SK-N-SH (cell line): ENCODE measurements around the gene BRICD5. TPM values are rescaled to one million over a fixed set of nuclear protein-coding genes. Genes with fewer than 3 reads are reported as not detected.

Experiments used
- CTCF ChIA-PET: fragments of 300-600, 350-600 bp; formaldehyde crosslinking; extraction: SDS; loops from one replicate; lab custom pipeline; 2021; lab: Yijun Ruan, JAX
- POLR2A ChIA-PET: fragments of 350-600 bp; sonication (Branson Sonifier 250); formaldehyde crosslinking; extraction: SDS; loops from one replicate; lab custom pipeline; 2020; ENCODE audit warnings: antibody characterized with exemption, inconsistent platforms; lab: Yijun Ruan, JAX
- DNase-seq: peaks from one replicate; pipeline ENCODE4 v3.0.0; 2012
- H2AFZ ChIP-seq: fragments of 200-600 bp; sonication (generic); 2 replicates; pipeline ENCODE4 v1.8.1; 2016; ENCODE audit warnings: antibody characterized with exemption, mild to moderate bottlenecking, low read depth
- H3F3A ChIP-seq: fragments of 200-600 bp; sonication (generic); replicated peaks from 2 replicates; pipeline ENCODE3; 2016; ENCODE audit warnings: antibody characterized with exemption, mild to moderate bottlenecking; ENCODE audit not compliant: insufficient read depth
- H3K27ac ChIP-seq, 2 experiments: fragments of 200-500 bp in 1 of 2; fragments of 200-600 bp in 1 of 2; sonication (Bioruptor generic) in 1 of 2; sonication (generic), shearing (Covaris generic) in 1 of 2; 2 replicates each; pipeline versions ENCODE4 v1.5.1 to v1.6.1; 2014 to 2016; ENCODE audit warnings: low read depth in 2 of 2, inconsistent platforms in 1 of 2, low read length in 1 of 2, mild to moderate bottlenecking in 1 of 2, mixed read lengths in 1 of 2
- H3K27me3 ChIP-seq: fragments of 200-600 bp; sonication (generic), shearing (Covaris generic); 2 replicates; pipeline ENCODE4 v1.6.1; 2016; ENCODE audit warnings: mixed run types; ENCODE audit not compliant: insufficient read depth
- H3K36me3 ChIP-seq, 2 experiments: fragments of 200-500 bp in 1 of 2; fragments of 200-600 bp in 1 of 2; sonication (Bioruptor generic) in 1 of 2; sonication (generic) in 1 of 2; replicated peaks in 1 of 2; 2 replicates each; pipeline versions ENCODE3 to v1.5.1; 2014 to 2016; ENCODE audit warnings: low read length in 1 of 2, mild to moderate bottlenecking in 1 of 2; ENCODE audit not compliant: insufficient read depth in 2 of 2, control insufficient read depth in 1 of 2
- H3K4me1 ChIP-seq, 2 experiments: fragments of 200-500 bp in 1 of 2; fragments of 200-600 bp in 1 of 2; sonication (Bioruptor generic) in 1 of 2; sonication (generic), shearing (Covaris generic) in 1 of 2; 2 replicates each; pipeline versions ENCODE4 v1.5.1 to v1.6.1; 2014 to 2016; ENCODE audit warnings: low read depth in 1 of 2, low read length in 1 of 2, mixed run types in 1 of 2; ENCODE audit not compliant: insufficient read depth in 2 of 2, control insufficient read depth in 1 of 2
- H3K4me2 ChIP-seq: fragments of 200-600 bp; sonication (generic), shearing (Covaris generic); 2 replicates; pipeline ENCODE4 v1.6.1; 2017; ENCODE audit warnings: mixed run types
- H3K4me3 ChIP-seq, 2 experiments: fragments of 200-500 bp in 1 of 2; fragments of 200-600 bp in 1 of 2; sonication (Bioruptor generic) in 1 of 2; sonication (generic), shearing (Covaris generic) in 1 of 2; 2 replicates each; pipeline versions ENCODE4 v1.5.1 to v1.8.1; 2014 to 2016; ENCODE audit warnings: low read depth in 2 of 2, inconsistent platforms in 1 of 2, low read length in 1 of 2, mild to moderate bottlenecking in 1 of 2, mixed read lengths in 1 of 2, moderate library complexity in 1 of 2
- H3K79me2 ChIP-seq: fragments of 200-600 bp; sonication (generic); 2 replicates; pipeline ENCODE4 v1.8.1; 2017; ENCODE audit warnings: mild to moderate bottlenecking; ENCODE audit not compliant: insufficient read depth
- H3K9ac ChIP-seq: fragments of 200-600 bp; sonication (generic); 2 replicates; pipeline ENCODE4 v1.6.1; 2017; ENCODE audit warnings: mixed run types
- H3K9me2 ChIP-seq: fragments of 200-600 bp; sonication (generic); 2 replicates; pipeline ENCODE4 v1.6.1; 2017; ENCODE audit warnings: mixed run types
- H3K9me3 ChIP-seq: fragments of 200-600 bp; sonication (generic); 2 replicates; pipeline ENCODE4 v1.6.1; 2017; ENCODE audit warnings: mixed run types, mild to moderate bottlenecking, moderate library complexity
- H4K20me1 ChIP-seq: fragments of 200-600 bp; sonication (generic); 2 replicates; pipeline ENCODE4 v1.6.1; 2017; ENCODE audit warnings: mild to moderate bottlenecking, mixed run types; ENCODE audit not compliant: insufficient read depth
- CTCF ChIP-seq: fragments of 200-600 bp; sonication (generic); IDR thresholded peaks from 2 replicates; pipeline ENCODE4 v1.6.1; 2017; ENCODE audit warnings: antibody characterized with exemption, mild to moderate bottlenecking, moderate library complexity
- EP300 ChIP-seq, 2 experiments: IDR thresholded peaks; 2 replicates each; pipeline versions ENCODE4 v1.4.0 to v1.6.1; 2012; ENCODE audit warnings: borderline replicate concordance in 1 of 2, low read depth in 1 of 2, low read length in 1 of 2
- EZH2phosphoT487 ChIP-seq: fragments of 200-600 bp; sonication (generic); IDR thresholded peaks from 2 replicates; pipeline ENCODE4 v1.6.1; 2017; ENCODE audit warnings: low read depth, mixed run types, mild to moderate bottlenecking, antibody characterized with exemption, moderate library complexity, borderline replicate concordance
- FOSL2 ChIP-seq: IDR thresholded peaks from 2 replicates; pipeline ENCODE4 v1.4.0; 2012; ENCODE audit warnings: low read depth, mild to moderate bottlenecking, moderate library complexity, borderline replicate concordance
- FOXJ3 ChIP-seq: sonication (generic); formaldehyde crosslinking; IDR thresholded peaks from 2 replicates; pipeline ENCODE4 v1.5.1; 2020; ENCODE audit warnings: mild to moderate bottlenecking, missing genetic modification reagents
- FOXM1 ChIP-seq: IDR thresholded peaks from 2 replicates; pipeline ENCODE4 v1.4.0; 2012; ENCODE audit warnings: low read depth, mild to moderate bottlenecking
- GATA2 ChIP-seq: sonication (generic); formaldehyde crosslinking; IDR thresholded peaks from 2 replicates; pipeline ENCODE4 v1.5.0; 2020; ENCODE audit warnings: mild to moderate bottlenecking, missing genetic modification reagents
- MAX ChIP-seq: IDR thresholded peaks from 2 replicates; pipeline ENCODE4 v1.4.0; 2012; ENCODE audit warnings: low read depth
- MEF2A ChIP-seq: IDR thresholded peaks from 2 replicates; pipeline ENCODE4 v1.4.0; 2012; ENCODE audit warnings: low read depth, borderline replicate concordance
- NRF1 ChIP-seq: IDR thresholded peaks from 2 replicates; pipeline ENCODE4 v1.6.1; 2012; ENCODE audit warnings: low read depth, mild to moderate bottlenecking, low read length
- RAD21 ChIP-seq: IDR thresholded peaks from 2 replicates; pipeline ENCODE4 v1.6.1; 2012; ENCODE audit warnings: mild to moderate bottlenecking, low read length
- REST ChIP-seq: IDR thresholded peaks from 2 replicates; pipeline ENCODE4 v1.6.1; 2012; ENCODE audit warnings: mild to moderate bottlenecking, low read depth, low read length, moderate library complexity
- SMC3 ChIP-seq: IDR thresholded peaks from 2 replicates; pipeline ENCODE4 v1.6.1; 2012; ENCODE audit warnings: low read depth, low read length, improper control_type of control experiment
- TCF12 ChIP-seq: IDR thresholded peaks from 2 replicates; pipeline ENCODE4 v1.4.0; 2012
- TEAD4 ChIP-seq: IDR thresholded peaks from 2 replicates; pipeline ENCODE4 v1.4.0; 2012; ENCODE audit warnings: mild to moderate bottlenecking, borderline replicate concordance; ENCODE audit not compliant: insufficient read depth
- YY1 ChIP-seq: IDR thresholded peaks from 2 replicates; pipeline ENCODE4 v1.4.0; 2012; ENCODE audit warnings: low read depth, mild to moderate bottlenecking
- ZBTB33 ChIP-seq: IDR thresholded peaks from 2 replicates; pipeline ENCODE4 v1.4.0; 2012; ENCODE audit warnings: low read depth, borderline replicate concordance
- WGBS: methylation state at CpG from one replicate; pipeline ENCODE4 v1.1.6; 2017; ENCODE audit warnings: low lambda C conversion rate; 5-methylcytosine and 5-hydroxymethylcytosine counted together
- polyA plus RNA-seq, 3 experiments: library from polyadenylated mRNA; depleted of rRNA; stranded (reverse); fragments of >200 nt; gene quantifications; 2 replicates each; pipeline ENCODE4 v1.2.3, GENCODE V29; 2012

The BRICD5 gene
- polyA plus RNA-seq, 1 of the 3 experiments (the other 2 are of a cell fraction), result 2.3 TPM

GRCh38 chr16:2160915-2161551 is 49.6 kb downstream of the BRICD5 start:
- ChIA-PET POLR2A (interaction anchor here (0.9 kb wide), 1 partner anchor 34 kb away, joined by 3 read pairs; no protein-coding TSS in a partner anchor), CTCF (interaction anchor here (1.1 kb wide), 1 partner anchor 34 kb away, joined by 3 read pairs; no protein-coding TSS in a partner anchor)
- Histone ChIP-seq H3K79me2 (peaks cover 76% of the 10 kb centered on the region), H3K27me3 (no peaks in the 10 kb centered on the region), H3K9me3 (no peaks in the 10 kb centered on the region), H3K9me2 (no peaks in the 10 kb centered on the region), H2AFZ (no peak overlapping the region), H3K27ac (no peak overlapping the region; a peak in 1 of 4 replicates), H3K4me2 (no peak overlapping the region), H3K9ac (no peak overlapping the region), H3K36me3 (peaks cover 0 to 15% of the 10 kb centered on the region in 2 experiments), H4K20me1 (peaks cover 66% of the 10 kb centered on the region), H3K4me3 (no peak overlapping the region), H3F3A (peaks cover 3% of the 10 kb centered on the region), H3K4me1 (peaks cover 11 to 28% of the 10 kb centered on the region in 2 experiments; a peak in 3 of 4 replicates)
- no peak for TF ChIP-seq CTCF
- no peak for TF ChIP-seq TEAD4
- TF ChIP-seq FOXJ3 (CRISPR knock-in tag), result no peak
- no peak for TF ChIP-seq SMC3
- no peak for TF ChIP-seq REST
- TF ChIP-seq MAX, result no peak
- TF ChIP-seq FOXM1, result no peak
- no peak for TF ChIP-seq FOSL2
- TF ChIP-seq RAD21, result no peak
- TF ChIP-seq GATA2 (CRISPR knock-in tag), result no peak
- TF ChIP-seq TCF12, result no peak
- TF ChIP-seq ZBTB33, result no peak
- TF ChIP-seq EZH2phosphoT487, result no peak
- no peak for TF ChIP-seq EP300 (IDR thresholded peaks at IDR 0.05; ENCODE audit: borderline replicate concordance in 1 of 2, low read depth in 1 of 2, low read length in 1 of 2)
- no peak for TF ChIP-seq NRF1
- no peak for TF ChIP-seq YY1
- no peak for TF ChIP-seq MEF2A
- 93% methylated on average over 13 of the region's 20 CpGs for WGBS
- DNase-seq, result no peak
